ENCODE measurements around the gene OR2G2. TPM values are rescaled to one million over a fixed set of nuclear protein-coding genes. Genes with fewer than 3 reads are reported as not detected.

Gene OR2G2
- total RNA-seq, 1 donor from 2014 or later: not detected

GRCh38 chr1:247548769-247549182 is 39.4 kb upstream of the OR2G2 start, which contains the start of gene GCSAML:
Gene GCSAML (plus strand): TSS chr1:247549134. CDS start chr1:247549192, 58 bp downstream.
- Histone ChIP-seq H3K9me3 (no peaks in the 10 kb centered on the region), H3K36me3 (no peaks in the 10 kb centered on the region), H3K27ac (no peak within 1 kb of the TSS), H3K27me3 (no peaks in the 10 kb centered on the region), H3K4me1 (no peaks in the 10 kb centered on the region), H3K4me3 (no peak within 1 kb of the TSS)
- intact Hi-C loops (cut with DNase I): no loop called here
- DNase-seq (ENCODE audit: low spot score in 2 of 2): no peak
- no peak for TF ChIP-seq CTCF (IDR thresholded peaks at IDR 0.05)

GRCh38 chr1:247551721-247552120 is 36.4 kb upstream of the OR2G2 start:
- no peak for TF ChIP-seq CTCF (IDR thresholded peaks at IDR 0.05)
- Histone ChIP-seq H3K9me3 (no peaks in the 10 kb centered on the region), H3K36me3 (no peaks in the 10 kb centered on the region), H3K4me3 (no peak overlapping the region), H3K27me3 (no peaks in the 10 kb centered on the region), H3K4me1 (no peaks in the 10 kb centered on the region), H3K27ac (no peak overlapping the region)
- intact Hi-C loops (cut with DNase I): no loop called here
- DNase-seq (ENCODE audit: low spot score in 2 of 2): no peak

DNA sequence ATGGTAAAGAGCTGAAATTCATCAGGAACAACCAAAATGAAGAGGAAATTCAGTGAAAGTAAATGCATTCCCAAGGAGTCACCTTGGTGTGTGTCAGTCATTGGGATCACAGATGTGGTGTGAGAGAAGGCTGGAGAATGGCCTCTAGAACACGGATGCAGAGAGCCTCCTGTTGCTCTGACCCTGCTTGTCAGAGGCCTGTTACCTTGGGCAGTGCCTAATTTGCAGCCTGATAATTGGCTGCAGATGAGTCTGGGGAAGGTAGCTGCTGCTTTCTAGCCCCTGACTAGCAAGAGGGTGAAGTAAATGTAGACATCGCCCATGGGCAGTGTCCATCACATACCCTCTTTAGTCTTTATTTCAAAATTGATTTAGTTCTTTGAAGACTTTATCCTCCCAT is 35.9 kb upstream of the OR2G2 start:
- intact Hi-C loops (cut with DNase I): no loop called here
- H3K4me3 ChIP-seq: no peak overlapping the region
- no peaks in the 10 kb centered on the region for H3K4me1 ChIP-seq
- H3K36me3 ChIP-seq: no peaks in the 10 kb centered on the region
- H3K27ac ChIP-seq: no peak overlapping the region
- H3K9me3 ChIP-seq: no peaks in the 10 kb centered on the region
- no peaks in the 10 kb centered on the region for H3K27me3 ChIP-seq
- TF ChIP-seq CTCF (IDR thresholded peaks at IDR 0.05): no peak
- no peak for DNase-seq (ENCODE audit: low spot score in 2 of 2)

DNA sequence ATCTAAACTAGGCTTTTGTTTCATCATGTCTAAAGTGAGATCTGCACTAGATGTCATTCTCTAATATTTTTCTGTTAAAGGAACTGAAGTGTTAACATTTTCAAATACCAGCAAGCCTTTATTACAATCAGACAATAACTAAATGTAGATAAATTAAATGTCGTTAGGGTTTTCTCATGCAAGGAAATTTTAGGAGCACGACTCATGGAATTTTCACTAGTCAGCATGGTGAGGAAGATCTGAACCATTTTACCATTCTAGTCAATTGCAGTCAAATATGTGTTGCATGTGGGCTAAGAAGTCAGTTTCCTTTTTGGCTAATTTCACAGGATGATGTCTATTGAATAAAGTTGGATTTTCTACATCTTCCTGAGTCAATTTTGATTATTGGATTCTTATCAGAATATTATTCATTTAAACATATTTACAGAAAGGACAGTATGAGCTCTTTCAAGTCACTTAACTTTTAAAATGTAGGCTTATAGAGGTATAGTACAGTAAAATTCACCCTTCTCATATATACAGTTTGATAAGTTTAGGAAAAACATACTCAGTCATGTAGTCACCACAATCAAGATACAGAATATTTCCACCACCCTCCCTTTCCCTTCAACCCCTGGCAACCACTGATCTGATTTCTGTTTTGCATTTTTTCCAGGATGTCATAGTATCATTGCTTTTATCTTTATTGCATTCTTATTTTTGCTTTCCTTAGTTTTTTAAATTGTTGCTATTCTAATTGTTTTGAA is 30.1 kb upstream of the OR2G2 start:
- TF ChIP-seq CTCF (IDR thresholded peaks at IDR 0.05): no peak
- intact Hi-C loops (cut with DNase I): no loop called here
- Histone ChIP-seq H3K4me3 (no peak overlapping the region), H3K27ac (no peak overlapping the region), H3K27me3 (no peaks in the 10 kb centered on the region), H3K9me3 (no peaks in the 10 kb centered on the region), H3K4me1 (no peaks in the 10 kb centered on the region), H3K36me3 (no peaks in the 10 kb centered on the region)
- no peak for DNase-seq (ENCODE audit: low spot score in 2 of 2)

GRCh38 chr1:247561711-247562110 is 26.4 kb upstream of the OR2G2 start:
- intact Hi-C loops (cut with DNase I): no loop called here
- no peaks in the 10 kb centered on the region for H3K36me3 ChIP-seq
- no peak for TF ChIP-seq CTCF (IDR thresholded peaks at IDR 0.05)

More at GRCh38 chr1:247561711-247562110, 26.4 kb upstream of the OR2G2 start:
- Histone ChIP-seq H3K4me1 (no peaks in the 10 kb centered on the region), H3K4me3 (no peak overlapping the region), H3K9me3 (no peaks in the 10 kb centered on the region), H3K27ac (no peak overlapping the region), H3K27me3 (no peaks in the 10 kb centered on the region)
- DNase-seq (ENCODE audit: low spot score in 2 of 2): no peak
